Measurements from ENCODE around the gene GLI1. TPM values are rescaled to one million over a fixed set of nuclear protein-coding genes. Genes with fewer than 3 reads are reported as not detected.

The GLI1 gene
- polyA plus RNA-seq, 2 of the 4 experiments (the other 2 are of a cell fraction): 13.1 to 27.3 TPM

- peak; percentile 54 to 77 for ATAC-seq
- H3K27ac ChIP-seq: peak overlapping the region; percentile 92 to 99
- H3K9me3 ChIP-seq: no peaks in the 10 kb centered on the region
- ChIA-PET CTCF (interaction anchor here (0.6 to 9.7 kb wide), 42 partner anchors 10 to 535 kb away, joined by 3 to 240 read pairs (median 4); partner anchors contain the start of genes ARHGAP9, INHBC, INHBE and MARS1), POLR2A (interaction anchor here (0.6 kb wide), 1 partner anchor 19 kb away, joined by 6 read pairs; no protein-coding TSS in a partner anchor)
- peaks cover 20% of the 10 kb centered on the region for H3K4me1 ChIP-seq
- peak overlapping the region; percentile 97 for H3K4me2 ChIP-seq
- peak overlapping the region; percentile 65 for H3K4me3 ChIP-seq
- WGBS (ENCODE audit: missing lambda C conversion rate): 2% methylated on average over 26 of the region's 28 CpGs
- no peak for FAIRE-seq
- DNase-seq (ENCODE audit: low read depth in 1 of 2, low spot score in 1 of 2): peak; percentile 96 to 98
- TF ChIP-seq JUNB (IDR thresholded peaks at IDR 0.05) (no peak), NPAS2 (CRISPR knock-in tag; IDR thresholded peaks at IDR 0.05; ENCODE audit: borderline replicate concordance) (no peak), ZNF302 (CRISPR knock-in tag; IDR thresholded peaks at IDR 0.05) (no peak), ZFP36 (IDR thresholded peaks at IDR 0.05; ENCODE audit: borderline replicate concordance, partially characterized antibody) (no peak), HES2 (IDR thresholded peaks at IDR 0.05) (no peak), POLR2AphosphoS2 (conservative IDR thresholded peaks at IDR 0.05; ENCODE audit: low read length) (no peak), CBX8 (IDR thresholded peaks at IDR 0.05) (no peak), HDAC2 (IDR thresholded peaks at IDR 0.05) (no peak), JUN (IDR thresholded peaks at IDR 0.05) (peak; percentile 51 to 58; a peak in 3 of 5 replicates), CHD4 (IDR thresholded peaks at IDR 0.05; ENCODE audit: borderline replicate concordance) (no peak), EP300 (IDR thresholded peaks at IDR 0.05) (peak in 1 of 2 experiments; percentile 21; a peak in 2 of 5 replicates), KDM5A (IDR thresholded peaks at IDR 0.05) (no peak), BCL3 (IDR thresholded peaks at IDR 0.05) (0 out of 3 replicates have a peak, but pooled peaks have one; percentile 25), HOXB13 (CRISPR knock-in tag; IDR thresholded peaks at IDR 0.05; ENCODE audit: low read depth) (no peak), REST (IDR thresholded peaks at IDR 0.05) (peak; percentile 14; the same call in 1 of the 2 replicates), PHF8 (IDR thresholded peaks at IDR 0.05; ENCODE audit: borderline replicate concordance, low read depth) (no peak; the same call in 1 of the 2 replicates), MAX (IDR thresholded peaks at IDR 0.05) (peak; percentile 90), SMC3 (IDR thresholded peaks at IDR 0.05) (peak; percentile 76; the same call in 2 of the 3 replicates), FOSL2 (IDR thresholded peaks at IDR 0.05) (no peak), FOSL2 (CRISPR knock-in tag; IDR thresholded peaks at IDR 0.05) (no peak), SREBF2 (IDR thresholded peaks at IDR 0.05) (no peak), ATOH8 (CRISPR knock-in tag; IDR thresholded peaks at IDR 0.05; ENCODE audit: low read depth) (no peak), CTCF (IDR thresholded peaks at IDR 0.05) (peak; percentile 96), EHMT2 (IDR thresholded peaks at IDR 0.05; ENCODE audit: low read depth) (no peak), CBX2 (IDR thresholded peaks at IDR 0.05; ENCODE audit: borderline replicate concordance, low read depth) (no peak), FOSB (CRISPR knock-in tag; IDR thresholded peaks at IDR 0.05) (no peak), RNF2 (IDR thresholded peaks at IDR 0.05; ENCODE audit: borderline replicate concordance, low read depth) (no peak), HOXA7 (CRISPR knock-in tag; IDR thresholded peaks at IDR 0.05) (no peak; the same call in 1 of the 2 replicates), E2F6 (IDR thresholded peaks at IDR 0.05; ENCODE audit: borderline replicate concordance, low read depth) (no peak), NFE2L2 (conservative IDR thresholded peaks at IDR 0.05; ENCODE audit: low read length) (no peak), FOXS1 (CRISPR knock-in tag; IDR thresholded peaks at IDR 0.05) (no peak), MAZ (IDR thresholded peaks at IDR 0.05; ENCODE audit: borderline replicate concordance, low read depth, low read length) (peak; percentile 76), TP53 (CRISPR knock-in tag; IDR thresholded peaks at IDR 0.05) (no peak)
Observed at GRCh38 chr12:57462251-57462911, 2.8 kb downstream of the GLI1 start.
